Measurements from ENCODE around the gene UBQLN1.
"Not testable (repeated sequence)": the region's sequence is repeated elsewhere in the genome, so short reads cannot be mapped to it uniquely, and the experiment has no call there.

DNA sequence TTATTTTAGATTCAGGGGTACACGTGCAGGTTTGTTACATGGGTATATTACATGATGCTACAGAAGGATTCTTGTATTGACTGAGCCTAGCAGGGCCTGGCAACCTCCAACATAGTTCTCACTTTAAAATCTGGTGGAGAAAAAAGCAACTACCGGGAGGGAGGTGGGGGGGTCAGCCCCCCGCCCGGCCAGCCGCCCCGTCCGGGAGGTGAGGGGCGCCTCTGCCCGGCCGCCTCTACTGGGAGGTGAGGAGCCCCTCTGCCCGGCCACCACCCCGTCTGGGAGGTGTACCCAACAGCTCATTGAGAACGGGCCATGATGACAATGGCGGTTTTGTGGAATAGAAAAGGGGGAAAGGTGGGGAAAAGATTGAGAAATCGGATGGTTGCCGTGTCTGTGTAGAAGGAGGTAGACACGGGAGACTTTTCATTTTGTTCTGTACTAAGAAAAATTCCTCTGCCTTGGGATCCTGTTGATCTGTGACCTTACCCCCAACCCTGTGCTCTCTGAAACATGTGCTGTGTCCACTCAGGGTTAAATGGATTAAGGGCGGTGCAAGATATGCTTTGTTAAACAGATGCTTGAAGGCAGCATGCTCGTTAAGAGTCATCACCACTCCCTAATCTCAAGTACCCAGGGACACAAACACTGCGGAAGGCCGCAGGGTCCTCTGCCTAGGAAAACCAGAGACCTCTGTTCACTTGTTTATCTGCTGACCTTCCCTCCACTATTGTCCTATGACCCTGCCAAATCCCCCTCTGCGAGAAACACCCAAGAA is 21.0 kb upstream of the UBQLN1 start:
- TF ChIP-seq, protein P1, sequence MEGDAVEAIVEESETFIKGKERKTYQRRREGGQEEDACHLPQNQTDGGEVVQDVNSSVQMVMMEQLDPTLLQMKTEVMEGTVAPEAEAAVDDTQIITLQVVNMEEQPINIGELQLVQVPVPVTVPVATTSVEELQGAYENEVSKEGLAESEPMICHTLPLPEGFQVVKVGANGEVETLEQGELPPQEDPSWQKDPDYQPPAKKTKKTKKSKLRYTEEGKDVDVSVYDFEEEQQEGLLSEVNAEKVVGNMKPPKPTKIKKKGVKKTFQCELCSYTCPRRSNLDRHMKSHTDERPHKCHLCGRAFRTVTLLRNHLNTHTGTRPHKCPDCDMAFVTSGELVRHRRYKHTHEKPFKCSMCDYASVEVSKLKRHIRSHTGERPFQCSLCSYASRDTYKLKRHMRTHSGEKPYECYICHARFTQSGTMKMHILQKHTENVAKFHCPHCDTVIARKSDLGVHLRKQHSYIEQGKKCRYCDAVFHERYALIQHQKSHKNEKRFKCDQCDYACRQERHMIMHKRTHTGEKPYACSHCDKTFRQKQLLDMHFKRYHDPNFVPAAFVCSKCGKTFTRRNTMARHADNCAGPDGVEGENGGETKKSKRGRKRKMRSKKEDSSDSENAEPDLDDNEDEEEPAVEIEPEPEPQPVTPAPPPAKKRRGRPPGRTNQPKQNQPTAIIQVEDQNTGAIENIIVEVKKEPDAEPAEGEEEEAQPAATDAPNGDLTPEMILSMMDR (IDR thresholded peaks at IDR 0.05) = not testable (repeated sequence)
- not testable (repeated sequence) for TF ChIP-seq POLR2A (IDR thresholded peaks at IDR 0.05)

Data from testis (tissue), 2 donors.